COLO668 (cell line): ENCODE results near the gene CDC25A.

ENCODE experiments used
- DNase-seq: peaks from one replicate; lab custom pipeline; 2025; ENCODE audit not compliant: unreplicated experiment; lab: John Stamatoyannopoulos, UW

The CDC25A gene

DNA sequence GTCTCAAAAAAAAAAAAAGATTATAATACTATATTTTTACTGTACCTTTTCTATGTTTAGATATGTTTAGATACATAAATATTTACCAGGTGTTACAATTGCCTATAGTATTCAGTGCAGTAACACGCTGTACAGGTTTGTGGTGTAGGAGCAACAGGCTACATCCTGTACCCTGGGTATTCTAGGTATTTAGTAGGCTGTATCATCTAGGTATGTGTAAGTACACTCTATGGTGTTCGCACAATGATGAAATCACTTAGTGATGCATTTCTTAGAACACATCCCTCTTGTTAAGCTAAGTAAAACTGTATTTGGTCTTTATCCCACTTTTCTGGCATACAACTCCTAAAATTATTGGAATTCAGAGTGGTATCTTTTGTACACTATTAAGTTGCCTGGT lies 77.8 kb downstream of the CDC25A start:
- DNase-seq: no peak

GRCh38 chr3:48107227-48107626 lies 81.0 kb downstream of the CDC25A start:
- no peak for DNase-seq
